Measurements from ENCODE around the gene CENPM.

Gene CENPM

GRCh38 chr22:41929418-41929810 is 17.5 kb downstream of the CENPM start:
- FAIRE-seq: no peak

- no peak for FAIRE-seq
Observed at GRCh38 chr22:41928593-41929417, 18.1 kb downstream of the CENPM start.

- FAIRE-seq: no peak
Observed at GRCh38 chr22:41927813-41928212, 19.1 kb downstream of the CENPM start.

GRCh38 chr22:41925783-41926460 is 21.0 kb downstream of the CENPM start:
- FAIRE-seq: no peak

GRCh38 chr22:41923595-41924276 is 23.2 kb downstream of the CENPM start:
- no peak for FAIRE-seq

GRCh38 chr22:41922940-41923594 is 23.9 kb downstream of the CENPM start:
- no peak for FAIRE-seq

GRCh38 chr22:41922328-41922727 is 24.6 kb downstream of the CENPM start:
- FAIRE-seq: no peak

GRCh38 chr22:41920271-41920976 is 26.5 kb downstream of the CENPM start:
- FAIRE-seq: no peak

- FAIRE-seq: no peak
Observed at GRCh38 chr22:41919357-41920224, 27.4 kb downstream of the CENPM start.

GRCh38 chr22:41917903-41918791 is 28.8 kb downstream of the CENPM start:
- FAIRE-seq: no peak

GRCh38 chr22:41917375-41917902 is 29.5 kb downstream of the CENPM start:
- FAIRE-seq: no peak

GRCh38 chr22:41916745-41917358 is 30.1 kb downstream of the CENPM start:
- no peak for FAIRE-seq

GRCh38 chr22:41915786-41916493 is 31.0 kb downstream of the CENPM start:
- no peak for FAIRE-seq

- FAIRE-seq: no peak
Observed at GRCh38 chr22:41915035-41915785, 31.7 kb downstream of the CENPM start, which contains the start of gene SHISA8. Gene SHISA8 (minus strand): TSS chr22:41915074. CDS start chr22:41914667, 407 bp downstream.

- no peak for FAIRE-seq
Observed at GRCh38 chr22:41914611-41915034, 32.3 kb downstream of the CENPM start.

GRCh38 chr22:41913842-41914534 is 33.0 kb downstream of the CENPM start:
- no peak for FAIRE-seq

- FAIRE-seq: no peak
Observed at GRCh38 chr22:41913040-41913719, 33.8 kb downstream of the CENPM start.

Data from islet of Langerhans (tissue), 1 donor.